IMR-90 (cell line): ENCODE data around the gene EPHB1. TPM values are rescaled to one million over a fixed set of nuclear protein-coding genes. Genes with fewer than 3 reads are reported as not detected.

Experiments used
- ATAC-seq: fragments of 200-7000 bp; cut with Tn5 transposase; 2 replicates; pipeline ENCODE4 v1.9.1; 2020; ENCODE audit warnings: low read depth, mild to moderate bottlenecking, moderate library complexity
- BruUV-seq: library from RNA; stranded (reverse); fragments of 400-500 nt; replicated peaks from 2 replicates; lab custom pipeline; 2021; lab: Mats Ljungman, UMichigan
- CTCF ChIA-PET: fragments of 300-600 bp; formaldehyde crosslinking; extraction: SDS; loops from one replicate; lab custom pipeline; 2021; ENCODE audit warnings: antibody characterized with exemption; lab: Yijun Ruan, JAX
- POLR2A ChIA-PET: fragments of 300-600 bp; sonication (Branson Sonifier 250); formaldehyde crosslinking; loops from one replicate; lab custom pipeline; 2022; ENCODE audit warnings: antibody characterized with exemption; ENCODE audit not compliant: unreplicated experiment; lab: Charles Lee
- DNase-seq: peaks from one replicate; pipeline ENCODE4 v3.0.0; 2013
- H2AFZ ChIP-seq: replicated peaks from 2 replicates; pipeline ENCODE3; 2013; ENCODE audit warnings: low read length, mild to moderate bottlenecking; ENCODE audit not compliant: poor library complexity
- H2AK5ac ChIP-seq: 2 replicates; pipeline ENCODE4 v1.6.1; 2013; ENCODE audit warnings: low read depth, low read length, inconsistent platforms
- H2AK9ac ChIP-seq: replicated peaks from 2 replicates; pipeline ENCODE3; 2013; ENCODE audit warnings: mild to moderate bottlenecking, low read depth, low read length, moderate library complexity; ENCODE audit not compliant: poor library complexity
- H2BK120ac ChIP-seq: 2 replicates; pipeline ENCODE4 v1.6.1; 2013; ENCODE audit warnings: low read depth, low read length, inconsistent platforms
- H2BK15ac ChIP-seq: 3 replicates; pipeline ENCODE4 v1.6.1; 2013; ENCODE audit warnings: low read depth, low read length, inconsistent platforms
- H2BK20ac ChIP-seq: 2 replicates; pipeline ENCODE4 v1.6.1; 2013; ENCODE audit warnings: low read depth, mild to moderate bottlenecking, inconsistent platforms, low read length, moderate library complexity
- H2BK5ac ChIP-seq: 2 replicates; pipeline ENCODE4 v1.6.1; 2013; ENCODE audit warnings: mild to moderate bottlenecking, low read depth, low read length, inconsistent platforms; ENCODE audit not compliant: poor library complexity, severe bottlenecking
- H3K14ac ChIP-seq: replicated peaks from 2 replicates; pipeline ENCODE4 v1.6.1; 2013; ENCODE audit warnings: low read depth, low read length, inconsistent platforms
- H3K18ac ChIP-seq: 2 replicates; pipeline ENCODE4 v1.6.1; 2013; ENCODE audit warnings: low read depth, low read length, control low read depth
- H3K23ac ChIP-seq: 2 replicates; pipeline ENCODE4 v1.6.1; 2013; ENCODE audit warnings: low read depth, low read length, inconsistent platforms
- H3K27ac ChIP-seq: 2 replicates; pipeline ENCODE4 v1.5.1; 2013; ENCODE audit warnings: mild to moderate bottlenecking, control low read depth, low read length; ENCODE audit not compliant: insufficient read depth
- H3K27me3 ChIP-seq: 2 replicates; pipeline ENCODE4 v1.6.1; 2013; ENCODE audit warnings: low read length; ENCODE audit not compliant: control insufficient read depth, insufficient read depth
- H3K36me3 ChIP-seq: 2 replicates; pipeline ENCODE4 v1.6.1; 2013; ENCODE audit warnings: low read length, mixed read lengths; ENCODE audit not compliant: control insufficient read depth, insufficient read depth
- H3K4ac ChIP-seq: 2 replicates; pipeline ENCODE4 v1.6.1; 2013; ENCODE audit warnings: low read depth, low read length, inconsistent platforms
- H3K4me1 ChIP-seq: 2 replicates; pipeline ENCODE4 v1.6.1; 2013; ENCODE audit warnings: low read length, mixed read lengths; ENCODE audit not compliant: control insufficient read depth, insufficient read depth
- H3K4me2 ChIP-seq: 2 replicates; pipeline ENCODE4 v1.6.1; 2013; ENCODE audit warnings: low read depth, mild to moderate bottlenecking, control low read depth, low read length, moderate library complexity
- H3K4me3 ChIP-seq: 2 replicates; pipeline ENCODE4 v1.5.1; 2013; ENCODE audit warnings: low read depth, mild to moderate bottlenecking, control low read depth, low read length, moderate library complexity; ENCODE audit not compliant: insufficient read depth
- H3K56ac ChIP-seq: 2 replicates; pipeline ENCODE4 v1.6.1; 2013; ENCODE audit warnings: low read length, inconsistent platforms; ENCODE audit not compliant: insufficient read depth; ENCODE audit errors: extremely low read depth
- H3K79me1 ChIP-seq, 2 experiments: 2 replicates each; pipeline ENCODE4 v1.6.1; 2013; ENCODE audit warnings: low read length in 2 of 2, inconsistent platforms in 1 of 2, low read depth in 1 of 2
- H3K9ac ChIP-seq: 2 replicates; pipeline ENCODE4 v1.6.1; 2013; ENCODE audit warnings: low read depth, low read length, control low read depth
- H3K9me1 ChIP-seq: 2 replicates; pipeline ENCODE4 v1.6.1; 2013; ENCODE audit warnings: low read length, inconsistent platforms; ENCODE audit not compliant: insufficient read depth
- H3K9me3 ChIP-seq: 2 replicates; pipeline ENCODE4 v1.6.1; 2013; ENCODE audit warnings: low read length; ENCODE audit not compliant: control insufficient read depth, insufficient read depth
- H4K20me1 ChIP-seq: 2 replicates; pipeline ENCODE4 v1.6.1; 2013; ENCODE audit warnings: low read length, inconsistent platforms; ENCODE audit not compliant: insufficient read depth
- H4K5ac ChIP-seq: 2 replicates; pipeline ENCODE4 v1.6.1; 2013; ENCODE audit warnings: mild to moderate bottlenecking, low read depth, low read length, control low read depth
- H4K8ac ChIP-seq, 2 experiments: 2 replicates each; pipeline ENCODE4 v1.6.1; 2013; ENCODE audit warnings: low read depth in 2 of 2, low read length in 2 of 2, control low read depth in 1 of 2, inconsistent platforms in 1 of 2
- H4K91ac ChIP-seq: 2 replicates; pipeline ENCODE4 v1.6.1; 2013; ENCODE audit warnings: low read depth, low read length, inconsistent platforms; ENCODE audit not compliant: insufficient read depth
- BHLHE40 ChIP-seq: fragments of 150-350 bp; IDR thresholded peaks from 2 replicates; pipeline ENCODE4 v1.6.1; 2016; ENCODE audit warnings: mild to moderate bottlenecking, low read depth, low read length
- CEBPB ChIP-seq: IDR thresholded peaks from 2 replicates; pipeline ENCODE4 v1.6.1; 2012; ENCODE audit warnings: low read depth, low read length, improper control_type of control experiment
- CHD1 ChIP-seq: IDR thresholded peaks from 2 replicates; pipeline ENCODE4 v1.6.1; 2012; ENCODE audit warnings: low read depth, low read length, improper control_type of control experiment
- FOS ChIP-seq: fragments of 150-350 bp; IDR thresholded peaks from 2 replicates; pipeline ENCODE4 v1.6.1; 2016; ENCODE audit warnings: low read depth, low read length
- MAFK ChIP-seq: IDR thresholded peaks from 2 replicates; pipeline ENCODE4 v1.6.1; 2012; ENCODE audit warnings: low read depth, low read length, improper control_type of control experiment
- MAZ ChIP-seq: IDR thresholded peaks from 2 replicates; pipeline ENCODE4 v1.6.1; 2012; ENCODE audit warnings: low read depth, mild to moderate bottlenecking, low read length, improper control_type of control experiment, moderate library complexity, borderline replicate concordance
- MXI1 ChIP-seq: IDR thresholded peaks from 2 replicates; pipeline ENCODE4 v1.6.1; 2012; ENCODE audit warnings: low read depth, mild to moderate bottlenecking, low read length, moderate library complexity, borderline replicate concordance
- NFE2L2 ChIP-seq: fragments of 150-350 bp; IDR thresholded peaks from 2 replicates; pipeline ENCODE4 v1.6.1; 2016; ENCODE audit warnings: low read depth, mild to moderate bottlenecking, low read length
- POLR2A ChIP-seq: IDR thresholded peaks from 2 replicates; pipeline ENCODE4 v1.6.1; 2012; ENCODE audit warnings: mild to moderate bottlenecking, low read depth, low read length
- RAD21 ChIP-seq: IDR thresholded peaks from 2 replicates; pipeline ENCODE4 v1.6.1; 2012; ENCODE audit warnings: low read length, improper control_type of control experiment
- RCOR1 ChIP-seq: IDR thresholded peaks from 2 replicates; pipeline ENCODE4 v1.6.1; 2012; ENCODE audit warnings: mild to moderate bottlenecking, low read length, improper control_type of control experiment; ENCODE audit not compliant: insufficient replicate concordance
- RFX5 ChIP-seq: IDR thresholded peaks from 2 replicates; pipeline ENCODE4 v1.8.0; 2012; ENCODE audit warnings: low read depth, mild to moderate bottlenecking, low read length, moderate library complexity
- SMC3 ChIP-seq: fragments of 150-350 bp; IDR thresholded peaks from 2 replicates; pipeline ENCODE4 v1.6.1; 2016; ENCODE audit warnings: low read depth, mild to moderate bottlenecking, antibody characterized with exemption, low read length, moderate library complexity
- WGBS, 2 experiments: methylation state at CpG; one replicate each; pipeline versions ENCODE4 v1.1.5 to v1.1.7; 2013; ENCODE audit warnings: missing lambda C conversion rate in 2 of 2; ENCODE audit not compliant: insufficient read length in 1 of 2; ENCODE audit errors: extremely low coverage in 2 of 2; 5-methylcytosine and 5-hydroxymethylcytosine counted together
- dilution Hi-C: fragments of 300-500 bp; cut with HindIII; formaldehyde crosslinking; loops from one replicate; pipeline ENCODE4 v1.14.3; 2018; ENCODE audit warnings: low sequenced_read_pairs; ENCODE audit not compliant: unreplicated experiment
- in situ Hi-C: fragments of 300-500 bp; cut with MboI; formaldehyde crosslinking; loops from 3 replicates; pipeline ENCODE4 v1.14.3; 2019; ENCODE audit warnings: low sequenced_read_pairs, inconsistent platforms, mixed read lengths
- intact Hi-C: fragments of 100-400 bp; cut with micrococcal nuclease; formaldehyde crosslinking; loops from 2 replicates; pipeline ENCODE4 v1.10.0; 2022
- polyA plus RNA-seq, 3 experiments: library from polyadenylated mRNA; depleted of rRNA; stranded (reverse); fragments of >200 nt; gene quantifications; 2 replicates each; pipeline ENCODE4 v1.2.3, GENCODE V29; 2012; ENCODE audit warnings: low replicate concordance in 1 of 3
- total RNA-seq: library from RNA; depleted of rRNA; stranded (reverse); fragments of >200 nt; gene quantifications from 2 replicates; pipeline ENCODE4 v1.2.3, GENCODE V29; 2012
- TF ChIP-seq, protein P1 (sequence below): fragments of 150-350 bp; IDR thresholded peaks from 2 replicates; pipeline ENCODE4 v1.6.1; 2017; ENCODE audit warnings: mild to moderate bottlenecking, antibody characterized with exemption, low read length, low read depth

EPHB1 gene
- total and polyA plus RNA-seq, 2 of the 4 experiments (the other 2 are of a cell fraction): 0.17 to 0.36 TPM

- peak overlapping the region; percentile 21 for H2AFZ ChIP-seq
- H4K91ac ChIP-seq: no peak overlapping the region
- no peaks in the 10 kb centered on the region for H3K36me3 ChIP-seq
- no peak for TF ChIP-seq RAD21
- TF ChIP-seq MXI1: no peak
- no peak for TF ChIP-seq POLR2A
- TF ChIP-seq MAFK: no peak
- no peak for TF ChIP-seq NFE2L2
- TF ChIP-seq SMC3: no peak
- TF ChIP-seq, protein P1, sequence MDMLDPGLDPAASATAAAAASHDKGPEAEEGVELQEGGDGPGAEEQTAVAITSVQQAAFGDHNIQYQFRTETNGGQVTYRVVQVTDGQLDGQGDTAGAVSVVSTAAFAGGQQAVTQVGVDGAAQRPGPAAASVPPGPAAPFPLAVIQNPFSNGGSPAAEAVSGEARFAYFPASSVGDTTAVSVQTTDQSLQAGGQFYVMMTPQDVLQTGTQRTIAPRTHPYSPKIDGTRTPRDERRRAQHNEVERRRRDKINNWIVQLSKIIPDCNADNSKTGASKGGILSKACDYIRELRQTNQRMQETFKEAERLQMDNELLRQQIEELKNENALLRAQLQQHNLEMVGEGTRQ: no peak
- TF ChIP-seq BHLHE40: no peak
- TF ChIP-seq CHD1: no peak
- TF ChIP-seq CEBPB: no peak
- no peak for TF ChIP-seq MAZ
- TF ChIP-seq FOS: no peak
- no peak for TF ChIP-seq RCOR1
- no peak for TF ChIP-seq RFX5
- no peak overlapping the region for H2BK5ac ChIP-seq
- no peak for DNase-seq
- no peak overlapping the region for H3K18ac ChIP-seq
- no peaks in the 10 kb centered on the region for H3K27me3 ChIP-seq
- no peak overlapping the region for H3K23ac ChIP-seq
- H3K4me1 ChIP-seq: no peaks in the 10 kb centered on the region
- BruUV-seq: no TSS peak
- H3K4me2 ChIP-seq: no peak overlapping the region
- no peak overlapping the region for H2AK5ac ChIP-seq
- no peaks in the 10 kb centered on the region for H4K20me1 ChIP-seq
- no peaks in the 10 kb centered on the region for H3K9me1 ChIP-seq
- H4K8ac ChIP-seq: no peak overlapping the region
- no peak overlapping the region for H3K4me3 ChIP-seq
- H3K9ac ChIP-seq: no peak overlapping the region
- H3K4ac ChIP-seq: no peak overlapping the region
- H3K14ac ChIP-seq: no peak overlapping the region
- ChIA-PET POLR2A (no interaction called here), CTCF (no interaction called here)
- in situ Hi-C loops: no loop called here
- no peak overlapping the region for H2AK9ac ChIP-seq
- intact Hi-C loops: no loop called here
- 20% methylated on average over 1 of the region's 4 CpGs; no CpG with 5 or more reads in 1 of the 2 experiments for WGBS, 2 experiments
- no peak overlapping the region for H2BK120ac ChIP-seq
- H3K9me3 ChIP-seq: no peaks in the 10 kb centered on the region
- H3K56ac ChIP-seq: no peak overlapping the region
- H3K79me1 ChIP-seq: no peaks in the 10 kb centered on the region
- dilution Hi-C loops: no loop called here
- H2BK15ac ChIP-seq: no peak overlapping the region
- H4K5ac ChIP-seq: no peak overlapping the region
- H3K27ac ChIP-seq: no peak overlapping the region
- no peak overlapping the region for H2BK20ac ChIP-seq
- ATAC-seq: no peak
These were observed 85.4 kb downstream of the EPHB1 start for GRCh38 chr3:134880431-134880830.
